GM04504 (cell line): ENCODE measurements around the gene CHMP1A.
"Not testable (repeated sequence)": the region's sequence is repeated elsewhere in the genome, so short reads cannot be mapped to it uniquely, and the experiment has no call there.

Experiments
- DNase-seq: peaks from one replicate; pipeline ENCODE4 v3.0.0-alpha.2; 2012; ENCODE audit warnings: low read depth

CHMP1A gene

GRCh38 chr16:89657442-89658220 is at the start of gene CHMP1A, which contains the start of gene SPATA33:
CHMP1A (minus strand) TSS chr16:89657708; CDS start chr16:89657588, 120 bp downstream.
SPATA33 (plus strand) TSS chr16:89657836; CDS start chr16:89657912, 76 bp downstream.
- DNase-seq: peak; percentile 71

GRCh38 chr16:89706518-89707260 is 49.2 kb upstream of the CHMP1A start:
- DNase-seq: no peak

GRCh38 chr16:89705006-89705405 is 47.5 kb upstream of the CHMP1A start:
- DNase-seq: no peak

- DNase-seq: no peak
Measured at GRCh38 chr16:89704281-89704680, 46.8 kb upstream of the CHMP1A start.

- DNase-seq: peak; percentile 44
Measured at GRCh38 chr16:89701425-89702406, 44.2 kb upstream of the CHMP1A start, which contains the start of gene SPATA2L. SPATA2L (minus strand) TSS chr16:89701705; CDS start chr16:89701232, 473 bp downstream.

- no peak for DNase-seq
Measured at GRCh38 chr16:89700649-89701424, 43.3 kb upstream of the CHMP1A start.

- peak; percentile 95 for DNase-seq
Measured at GRCh38 chr16:89700100-89700648, 42.7 kb upstream of the CHMP1A start.

- not testable (repeated sequence) for DNase-seq
Measured at GRCh38 chr16:89699629-89700099, 42.2 kb upstream of the CHMP1A start.

GRCh38 chr16:89698717-89699116 is 41.2 kb upstream of the CHMP1A start:
- not testable (repeated sequence) for DNase-seq

- no peak for DNase-seq
Measured at GRCh38 chr16:89697616-89698331, 40.3 kb upstream of the CHMP1A start.

GRCh38 chr16:89697161-89697615 is 39.7 kb upstream of the CHMP1A start:
- no peak for DNase-seq

- DNase-seq: no peak
Measured at GRCh38 chr16:89696670-89697128, 39.2 kb upstream of the CHMP1A start.

- DNase-seq: no peak
Measured at GRCh38 chr16:89695875-89696669, 38.6 kb upstream of the CHMP1A start.

- no peak for DNase-seq
Measured at GRCh38 chr16:89695086-89695874, 37.8 kb upstream of the CHMP1A start.

- DNase-seq: not testable (repeated sequence)
Measured at GRCh38 chr16:89694784-89695085, 37.2 kb upstream of the CHMP1A start.

GRCh38 chr16:89693931-89694783 is 36.6 kb upstream of the CHMP1A start:
- no peak for DNase-seq

GRCh38 chr16:89693289-89693731 is 35.8 kb upstream of the CHMP1A start:
- DNase-seq: no peak
